ENCODE results near the gene KRT25. TPM values are rescaled to one million over a fixed set of nuclear protein-coding genes. Genes with fewer than 3 reads are reported as not detected.

Gene KRT25
- total RNA-seq, 2 experiments from 2014 or later = not detected

GRCh38 chr17:40699853-40700252, 55.3 kb downstream of the KRT25 start:
- Mint-ChIP-seq H3K27ac (no peak overlapping the region), H3K9me3 (no peaks in the 10 kb centered on the region), H3K36me3 (no peaks in the 10 kb centered on the region), H3K27me3 (peaks cover 34% of the 10 kb centered on the region), H3K4me3 (no peak overlapping the region), H3K4me1 (no peaks in the 10 kb centered on the region)
- ATAC-seq (ENCODE audit: low read depth) = no peak
- POLR2A ChIA-PET = no interaction called here
- no peak for DNase-seq

DNA sequence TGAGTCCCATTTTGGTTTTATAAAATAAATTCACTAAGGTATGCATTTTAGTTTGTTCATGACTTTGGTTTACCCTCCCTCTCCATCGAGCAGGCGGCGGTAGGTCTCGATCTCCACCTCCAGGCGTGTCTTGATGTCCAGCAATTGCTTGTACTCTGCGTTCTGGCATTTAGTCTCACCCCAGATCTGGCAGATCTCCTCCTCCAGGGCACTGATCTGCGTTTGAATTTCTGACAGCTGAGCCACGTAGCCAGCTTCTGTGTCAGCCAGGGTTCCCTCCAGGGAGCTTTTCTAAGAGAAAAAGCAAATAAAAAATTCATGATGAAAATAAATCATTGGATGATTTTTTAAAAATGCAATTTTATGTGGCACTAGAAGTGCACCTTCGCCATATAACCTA, 55.8 kb downstream of the KRT25 start:
- peaks cover 30% of the 10 kb centered on the region for H3K27me3 Mint-ChIP-seq
- H3K27ac Mint-ChIP-seq = no peak overlapping the region
- no peaks in the 10 kb centered on the region for H3K9me3 Mint-ChIP-seq
- POLR2A ChIA-PET = no interaction called here
- no peaks in the 10 kb centered on the region for H3K36me3 Mint-ChIP-seq
- H3K4me3 Mint-ChIP-seq = no peak overlapping the region
- DNase-seq (no peak), ATAC-seq (ENCODE audit: low read depth) (no peak)
- no peaks in the 10 kb centered on the region for H3K4me1 Mint-ChIP-seq

Other genes starting within 250 kb of the KRT25 start
- 100 to 1,000 TPM; 231 to 238 TPM for gene CCR7, start 189.9 kb downstream of the KRT25 start, total RNA-seq
- gene SMARCE1, start 107.5 kb downstream of the KRT25 start, total RNA-seq = 100 to 1,000 TPM; 109 to 117 TPM
- not detected for gene KRT222, start 90.2 kb downstream of the KRT25 start, total RNA-seq
- not detected for gene KRT24, start 51.6 kb downstream of the KRT25 start, total RNA-seq
- gene KRT26, start 16.9 kb upstream of the KRT25 start, total RNA-seq = not detected
- not detected for gene KRT27, start 27.2 kb upstream of the KRT25 start, total RNA-seq
- not detected for gene KRT28, start 44.6 kb upstream of the KRT25 start, total RNA-seq
- 10 to 100 TPM; 25.7 to 28.6 TPM for gene KRT10, start 67.3 kb upstream of the KRT25 start, total RNA-seq
- gene KRT12, start 111.9 kb upstream of the KRT25 start, total RNA-seq = not detected
- gene KRT20, start 129.9 kb upstream of the KRT25 start, total RNA-seq = not detected
- gene KRT23, start 182.3 kb upstream of the KRT25 start, total RNA-seq = not detected
- gene KRT39, start 211.6 kb upstream of the KRT25 start, total RNA-seq = not detected
- gene KRT40, start 229.0 kb upstream of the KRT25 start, total RNA-seq = not detected
- gene KRTAP3-3, start 238.8 kb upstream of the KRT25 start, total RNA-seq = not detected
- not detected for gene KRTAP3-2, start 244.6 kb upstream of the KRT25 start, total RNA-seq

Measured in activated naive CD8-positive, alpha-beta T cell treated with anti-CD3 and anti-CD28 coated beads, Interleukin-2, amount 10 ng/mL, durations not matched to agents 7 days and 5 days (primary cell).